CD1c-positive myeloid dendritic cell (primary cell): Measurements from ENCODE around the gene TBKBP1.
"Not testable (repeated sequence)": the region's sequence is repeated elsewhere in the genome, so short reads cannot be mapped to it uniquely, and the experiment has no call there.

ENCODE experiments used
- DNase-seq: peaks from one replicate; pipeline ENCODE4 v3.0.0-alpha.2; 2016; ENCODE audit errors: extremely low spot score

The TBKBP1 gene

GRCh38 chr17:47676510-47677165 is 17.3 kb upstream of the TBKBP1 start:
- no peak for DNase-seq

GRCh38 chr17:47678196-47678595 is 15.8 kb upstream of the TBKBP1 start:
- DNase-seq, result no peak

GRCh38 chr17:47682138-47682537 is 11.8 kb upstream of the TBKBP1 start:
- no peak for DNase-seq

DNA sequence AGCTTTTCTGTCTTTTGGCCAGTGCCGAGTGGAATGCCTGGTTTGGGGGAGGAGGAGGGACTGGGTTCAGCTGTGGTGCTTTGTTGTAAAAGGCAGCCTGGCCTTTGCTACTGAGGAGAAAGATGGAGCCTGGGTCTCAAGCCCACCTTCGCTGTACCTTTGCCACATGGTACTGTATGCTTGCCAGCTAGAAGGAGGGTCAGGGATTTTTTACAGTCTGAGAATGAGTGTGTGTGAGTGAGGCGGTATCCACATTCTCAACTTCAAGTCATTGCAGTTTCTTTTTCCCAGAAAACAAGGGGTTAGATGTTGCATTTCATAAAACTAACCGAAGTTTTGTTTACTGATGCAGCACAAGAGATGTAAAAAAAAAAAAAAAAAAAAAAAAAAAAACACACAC is 11.2 kb upstream of the TBKBP1 start:
- not testable (repeated sequence) for DNase-seq

GRCh38 chr17:47684025-47684424 is 9.9 kb upstream of the TBKBP1 start:
- no peak for DNase-seq

DNA sequence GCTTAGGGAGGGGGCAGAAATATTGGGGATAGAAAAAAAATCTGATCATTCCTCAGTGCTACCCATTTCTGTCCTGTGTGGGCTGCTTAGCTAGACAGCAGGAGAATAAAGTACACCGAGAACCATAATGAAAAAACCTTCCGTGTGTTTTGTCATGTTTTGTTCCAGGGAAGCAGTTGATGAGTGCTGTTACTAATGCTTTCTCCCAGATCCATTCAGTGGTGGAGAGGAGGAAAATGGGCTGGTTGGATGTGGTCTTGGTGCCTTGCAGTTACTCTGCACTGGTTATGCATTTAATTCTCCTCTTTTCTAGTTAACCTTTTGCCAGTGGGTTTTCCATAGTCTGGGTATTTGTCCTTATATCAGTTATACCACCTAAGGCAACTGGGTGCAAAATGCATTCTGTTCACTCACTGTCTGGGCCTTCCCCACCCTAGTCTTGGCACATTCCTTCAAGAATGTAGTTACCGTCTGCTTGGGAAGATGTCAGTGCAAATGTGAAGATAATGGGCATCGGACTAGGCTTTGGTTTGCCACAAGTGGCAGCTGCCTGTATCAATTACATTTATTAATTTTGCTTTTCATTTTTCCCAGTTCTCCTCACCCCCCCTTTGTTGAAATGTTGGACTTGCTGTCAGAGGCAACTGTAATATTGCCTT is 9.3 kb upstream of the TBKBP1 start:
- no peak for DNase-seq

DNA sequence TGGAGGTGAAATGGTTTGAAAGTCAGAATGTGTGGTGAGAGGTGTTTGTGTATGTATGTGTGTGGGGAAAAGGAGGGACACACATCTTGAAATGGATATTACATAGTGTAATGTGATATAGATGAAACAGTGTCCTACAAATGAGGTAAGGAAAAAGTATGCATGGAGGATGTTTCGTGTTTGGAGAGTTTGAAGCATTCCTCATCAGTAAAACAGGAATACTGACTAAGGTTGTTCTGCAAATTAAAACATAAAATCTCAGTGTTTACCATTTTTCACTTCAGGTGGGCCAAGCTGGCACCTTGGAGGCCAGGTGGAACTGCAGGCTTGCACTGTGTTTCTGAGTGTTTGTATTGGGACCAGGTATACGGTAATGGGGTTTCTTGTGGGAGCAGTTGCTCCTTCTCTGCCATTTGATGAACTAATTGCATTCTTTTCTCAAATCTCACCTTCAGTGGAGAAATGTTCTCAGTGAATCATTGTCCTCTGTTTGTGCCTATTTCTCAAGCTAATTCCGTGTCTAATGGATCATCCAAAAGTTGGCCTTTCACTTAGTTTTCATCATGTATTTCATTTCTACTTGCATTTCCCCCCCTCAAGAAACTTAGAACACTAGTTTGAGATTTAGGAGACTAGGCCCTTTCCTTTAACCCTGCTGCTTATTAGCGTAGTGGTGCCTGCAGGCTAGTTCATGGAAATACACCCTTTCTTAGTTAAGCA is 8.2 kb upstream of the TBKBP1 start:
- DNase-seq, result no peak

DNA sequence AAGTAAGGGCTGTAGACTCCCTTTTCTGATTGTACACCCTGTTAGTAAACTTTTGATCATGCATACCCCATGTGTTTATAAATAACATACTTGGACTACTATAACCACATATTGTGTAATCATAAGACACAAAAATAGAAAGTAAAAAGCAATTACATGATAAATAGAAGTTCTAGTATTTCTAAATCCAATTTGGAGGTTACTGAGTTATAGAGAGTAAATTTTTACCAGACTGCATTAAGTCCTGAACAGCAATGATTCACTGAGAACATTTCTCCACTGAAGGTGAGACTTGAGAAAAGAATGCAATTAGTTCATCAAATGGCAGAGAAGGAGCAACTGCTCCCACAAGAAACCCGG is 7.7 kb upstream of the TBKBP1 start:
- no peak for DNase-seq

DNA sequence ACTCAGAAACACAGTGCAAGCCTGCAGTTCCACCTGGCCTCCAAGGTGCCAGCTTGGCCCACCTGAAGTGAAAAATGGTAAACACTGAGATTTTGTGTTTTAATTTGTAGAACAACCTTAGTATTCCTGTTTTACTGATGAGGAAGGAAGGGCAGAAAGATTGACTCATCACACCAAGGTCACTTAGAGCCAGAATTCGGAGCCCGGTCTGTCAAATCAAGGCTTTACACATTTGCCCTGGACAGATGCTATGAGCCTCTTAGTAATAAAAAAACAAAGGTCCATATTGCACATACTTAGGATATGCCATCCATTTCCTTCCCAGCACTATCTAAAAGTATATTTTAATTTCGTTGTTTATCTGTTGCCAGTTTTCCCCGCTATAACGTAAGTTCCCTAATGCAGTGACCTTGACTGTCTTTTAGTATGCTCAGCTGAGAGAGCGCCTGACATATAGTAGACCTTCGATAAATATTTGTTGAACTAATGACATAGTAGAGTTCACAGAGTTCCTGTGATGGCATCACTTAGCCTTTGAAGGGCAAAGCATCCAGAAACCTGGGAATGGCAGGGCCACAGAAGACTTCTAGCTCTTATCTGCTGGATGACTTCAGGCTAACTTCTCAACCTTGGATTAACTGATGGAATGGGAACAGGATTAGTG is 7.2 kb upstream of the TBKBP1 start:
- no peak for DNase-seq

DNA sequence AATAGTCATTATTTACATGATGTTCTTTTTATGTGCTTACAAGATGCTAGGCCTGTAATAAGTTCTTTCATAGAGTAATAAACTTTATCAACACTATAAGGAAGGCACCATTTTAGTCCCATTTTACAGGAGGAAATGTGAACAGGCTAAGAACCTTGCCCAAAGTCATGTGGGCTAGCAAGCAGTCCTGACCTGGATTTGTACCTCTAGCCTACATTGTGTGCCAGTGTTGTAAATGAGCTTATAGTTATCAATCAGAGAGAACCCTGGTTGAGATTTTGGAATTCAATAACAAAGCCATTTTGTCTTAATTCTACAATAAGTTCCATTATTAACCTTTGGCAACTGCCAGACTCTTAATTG is 6.7 kb upstream of the TBKBP1 start:
- no peak for DNase-seq

DNA sequence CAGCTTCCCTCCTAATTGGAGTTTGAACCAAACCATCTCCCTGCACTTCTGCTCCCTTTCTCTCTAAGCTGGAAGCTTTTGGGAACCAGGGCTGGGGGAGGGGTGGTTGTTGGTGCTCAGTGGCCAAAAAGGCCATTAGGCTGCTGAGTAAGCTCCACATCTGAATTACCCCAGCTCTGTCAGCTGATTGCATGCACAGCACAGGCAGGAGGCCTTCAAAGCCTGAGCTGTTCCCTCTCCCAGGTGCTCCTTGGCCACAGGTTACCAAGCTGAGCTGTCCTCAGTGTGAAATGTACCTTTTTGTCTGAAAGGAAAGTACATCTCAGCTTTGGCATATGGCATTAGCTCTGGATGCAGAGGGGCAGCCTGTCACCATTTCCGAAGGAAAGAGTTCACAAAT is 6.2 kb upstream of the TBKBP1 start:
- no peak for DNase-seq

GRCh38 chr17:47690121-47690520 is 3.8 kb upstream of the TBKBP1 start:
- DNase-seq, result peak; percentile 45

GRCh38 chr17:47692137-47692894 is 1.6 kb upstream of the TBKBP1 start:
- DNase-seq, result no peak

GRCh38 chr17:47692895-47693730 is 848 bp upstream of the TBKBP1 start:
- no peak for DNase-seq

GRCh38 chr17:47694581-47695428 is 844 bp downstream of the TBKBP1 start:
- DNase-seq, result peak; percentile 88

- DNase-seq, result peak; percentile 92
Observed at GRCh38 chr17:47695429-47696376, 1.7 kb downstream of the TBKBP1 start.

DNA sequence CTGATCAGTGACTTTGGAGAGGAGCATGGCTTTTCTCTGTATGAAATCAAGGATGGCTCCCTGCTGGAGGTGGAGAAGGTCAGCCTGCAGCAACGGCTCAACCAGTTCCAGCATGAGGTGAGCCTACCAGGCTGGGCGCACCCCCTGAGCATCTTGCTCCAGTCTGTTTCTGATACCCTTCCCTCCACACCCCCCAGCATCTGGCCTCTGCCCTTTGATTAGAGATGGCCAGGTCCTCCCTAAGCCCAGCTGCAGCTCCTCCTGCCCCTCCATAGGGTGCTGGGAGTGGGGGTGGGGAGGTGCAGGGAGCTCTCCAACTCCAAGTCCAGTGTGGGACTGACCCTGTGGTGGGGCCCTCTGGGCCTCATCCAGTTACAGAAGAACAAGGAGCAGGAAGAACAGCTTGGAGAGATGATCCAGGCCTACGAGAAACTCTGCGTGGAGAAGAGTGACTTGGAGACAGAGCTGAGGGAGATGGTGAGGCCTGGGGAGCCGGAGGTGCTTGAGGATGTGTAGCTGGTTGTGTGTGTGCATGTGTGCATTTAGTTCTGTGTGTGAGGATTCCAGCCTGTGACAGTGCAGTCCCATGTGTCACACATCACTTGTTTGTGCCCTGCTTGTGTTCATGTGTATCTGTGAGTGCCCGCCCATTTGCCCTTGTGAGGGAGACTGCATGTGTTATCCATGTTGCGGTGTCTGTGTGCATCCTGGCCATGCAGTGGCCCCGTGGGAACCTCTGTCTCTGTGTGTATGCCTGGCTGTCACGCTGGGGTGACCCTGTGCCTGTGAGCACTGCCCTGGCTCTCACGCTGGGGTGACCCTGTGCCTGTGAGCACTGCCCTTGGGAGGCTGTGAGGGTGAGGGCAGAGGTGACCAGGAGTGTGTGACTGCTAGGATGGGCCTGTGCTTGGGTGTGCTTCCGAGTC is 3.0 kb downstream of the TBKBP1 start:
- DNase-seq, result no peak
